ENCODE results near the gene B4GALNT3. TPM values are rescaled to one million over a fixed set of nuclear protein-coding genes. Genes with fewer than 3 reads are reported as not detected.

B4GALNT3 gene
- total RNA-seq, 1 experiment from 2014 or later = 1.7 TPM

DNA sequence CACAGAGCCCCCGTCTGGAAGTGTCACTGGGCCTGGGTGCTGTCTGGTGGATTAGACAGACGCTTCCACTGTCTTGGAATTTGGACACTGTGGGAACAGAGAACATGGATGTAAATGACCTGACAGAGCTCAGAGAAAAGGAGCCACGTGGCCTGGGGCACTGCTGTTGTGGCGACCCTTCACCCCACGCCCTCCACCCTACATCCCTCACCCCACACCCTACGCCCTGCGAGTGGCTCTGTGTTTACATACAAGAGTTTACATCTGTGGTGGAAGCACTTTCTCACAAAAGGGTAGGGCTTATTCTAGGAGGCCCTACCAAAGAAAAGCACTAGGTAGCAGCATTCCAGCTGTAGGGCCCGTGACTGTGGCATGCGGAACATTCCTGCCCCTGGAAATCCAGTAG is 47.7 kb downstream of the B4GALNT3 start:
- no peak for DNase-seq (ENCODE audit: extremely low read depth, low read depth)

DNA sequence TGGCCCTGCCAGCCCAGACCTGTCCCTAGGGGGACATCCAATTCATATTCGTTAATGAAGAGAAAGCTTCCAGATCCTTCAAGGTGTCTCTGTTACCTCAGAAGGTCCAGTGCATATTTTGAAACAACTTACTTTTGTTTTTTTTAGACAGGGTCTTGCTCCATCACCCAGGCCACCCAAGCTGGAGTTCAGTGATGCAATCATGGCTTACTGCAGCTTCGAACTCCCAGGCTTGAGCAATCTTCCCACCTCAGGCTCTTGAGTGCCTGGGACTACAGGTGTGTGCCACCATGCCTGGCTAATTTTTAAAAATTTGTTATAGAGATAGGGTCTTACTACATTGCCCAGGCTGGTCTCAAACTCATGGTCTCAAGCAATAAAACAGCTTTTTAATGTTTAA is 48.4 kb downstream of the B4GALNT3 start:
- no peak for DNase-seq (ENCODE audit: extremely low read depth, low read depth)

DNA sequence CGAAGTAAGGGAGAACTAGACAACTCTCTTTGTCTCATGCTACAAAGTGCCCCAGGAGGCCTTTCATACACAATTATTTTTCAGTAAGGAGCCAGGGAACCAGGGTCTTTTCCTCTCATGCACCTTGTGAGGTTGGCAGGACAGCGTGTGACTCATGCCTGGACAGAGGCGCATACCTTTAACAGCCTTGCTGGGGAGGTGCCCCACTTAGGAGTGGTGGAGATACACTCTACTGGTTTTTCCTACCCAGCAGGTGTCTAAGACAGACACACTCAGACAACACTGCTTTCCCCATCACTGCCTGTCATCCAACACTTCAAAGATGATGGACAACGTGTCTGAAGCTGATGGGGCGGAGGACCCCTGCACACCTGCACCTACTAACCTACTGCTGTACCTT is 49.1 kb downstream of the B4GALNT3 start:
- no peak for DNase-seq (ENCODE audit: extremely low read depth, low read depth)

DNA sequence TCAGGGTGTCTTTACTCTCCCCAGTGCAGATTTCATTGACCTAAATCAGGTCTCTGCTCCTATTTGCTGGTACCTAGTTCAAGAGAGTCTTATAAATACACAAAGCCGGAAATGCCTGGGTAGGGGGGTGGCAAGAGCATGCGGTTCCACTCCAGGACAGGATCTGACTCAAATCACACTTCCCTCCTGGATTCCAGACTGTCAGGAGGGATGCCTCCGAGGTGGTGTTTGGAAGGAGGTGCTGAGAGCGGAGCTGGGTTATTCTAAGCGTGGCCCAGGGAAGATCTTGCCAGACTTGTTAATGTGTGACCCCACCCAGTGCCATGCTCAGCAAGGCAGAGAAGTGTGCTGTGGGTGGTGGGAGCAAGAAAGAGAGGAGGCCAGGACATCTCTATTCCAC is 49.8 kb downstream of the B4GALNT3 start:
- no peak for DNase-seq (ENCODE audit: extremely low read depth, low read depth)

DNA sequence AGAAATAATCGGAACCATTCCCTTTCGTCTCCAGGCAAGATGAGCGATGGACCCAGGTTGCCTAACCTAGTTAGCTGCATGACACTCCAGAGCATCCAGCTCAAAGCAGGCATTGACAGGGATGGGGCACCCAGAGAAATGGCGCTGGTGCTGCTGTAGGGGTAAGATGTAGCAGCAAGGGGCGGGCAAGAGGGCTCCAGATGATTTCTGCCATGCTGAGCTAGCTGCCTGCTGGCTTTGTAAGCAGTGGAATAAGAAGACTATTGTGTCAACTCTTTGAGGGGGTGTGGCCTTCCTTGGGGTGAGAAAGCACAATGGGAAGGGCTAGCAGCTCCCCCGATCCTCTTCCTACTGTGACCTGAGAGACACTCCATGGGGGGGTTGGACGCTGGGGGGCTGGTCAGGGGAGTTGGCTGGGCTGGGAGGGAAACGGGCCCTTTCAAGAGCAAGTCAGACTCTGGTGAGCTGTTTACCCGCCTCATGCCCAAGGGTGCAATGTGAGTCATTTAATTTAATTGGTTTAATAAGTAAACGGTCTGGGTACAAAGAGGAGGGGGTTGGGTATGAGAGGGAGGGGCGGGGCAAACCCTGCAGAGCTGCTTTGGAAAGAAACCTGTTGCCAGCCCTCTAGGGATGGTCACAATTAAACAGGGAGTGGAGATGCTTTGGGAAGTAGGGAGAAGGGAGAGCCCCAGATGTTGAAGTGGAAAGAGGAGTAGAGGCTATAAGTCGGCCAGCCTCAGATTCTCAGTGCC is 50.5 kb downstream of the B4GALNT3 start:
- no peak for DNase-seq (ENCODE audit: extremely low read depth, low read depth)

DNA sequence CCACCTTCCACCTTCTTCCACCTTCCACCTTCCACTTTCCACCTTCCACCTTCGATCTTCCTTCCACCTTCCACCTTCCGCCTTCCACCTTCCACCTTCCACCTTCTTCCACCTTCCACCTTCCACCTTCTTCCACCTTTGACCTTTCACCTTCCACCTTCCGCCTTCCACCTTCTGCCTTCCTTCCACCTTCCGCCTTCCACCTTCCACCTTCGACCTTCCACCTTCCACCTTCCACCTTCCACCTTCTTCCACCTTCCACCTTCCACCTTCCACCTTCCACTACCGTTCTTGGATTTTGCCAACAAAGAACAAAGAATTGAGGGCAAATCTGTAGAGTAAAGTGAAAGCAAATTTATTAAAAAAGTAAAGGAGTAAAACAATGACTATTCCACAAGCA is 53.2 kb downstream of the B4GALNT3 start:
- DNase-seq (ENCODE audit: extremely low read depth, low read depth) = no peak

DNA sequence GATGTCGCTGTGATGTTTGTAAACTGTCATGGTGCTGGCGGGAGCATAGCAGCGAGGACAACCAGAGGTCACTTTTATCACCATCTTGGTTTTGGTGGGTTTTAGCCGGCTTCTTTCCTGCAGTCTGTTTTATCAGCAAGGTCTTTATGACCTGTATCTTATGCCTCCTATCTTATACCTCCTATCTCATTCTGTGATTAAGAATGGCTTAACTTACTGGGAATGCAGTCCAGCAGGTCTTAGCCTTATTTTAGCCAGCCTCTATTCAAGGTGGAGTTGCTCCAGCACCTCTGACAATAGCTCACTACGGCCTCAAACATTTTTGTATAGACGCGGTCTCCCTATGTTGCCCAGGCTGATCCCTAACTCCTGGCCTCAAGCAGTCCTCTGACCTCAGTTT is 53.7 kb downstream of the B4GALNT3 start:
- no peak for DNase-seq (ENCODE audit: extremely low read depth, low read depth)

DNA sequence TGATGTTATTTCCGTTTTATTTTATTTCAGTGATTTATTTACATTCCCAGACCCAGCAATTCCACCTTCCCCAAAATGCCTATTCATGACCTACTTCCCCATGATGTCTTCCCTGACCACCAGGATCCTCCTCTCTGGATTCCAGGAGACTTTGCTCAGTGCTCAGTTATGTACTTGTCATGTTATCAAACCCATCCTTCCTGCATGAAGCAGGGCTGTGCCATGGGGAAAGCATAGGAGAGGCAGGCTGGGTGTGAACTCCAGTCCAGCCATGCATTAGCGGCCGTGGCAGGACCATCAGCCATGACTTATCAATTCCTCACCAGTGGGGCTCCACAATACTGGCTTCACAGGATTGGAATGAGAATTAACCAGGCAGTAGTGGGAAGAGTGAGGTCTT is 57.8 kb downstream of the B4GALNT3 start:
- no peak for DNase-seq (ENCODE audit: extremely low read depth, low read depth)

DNA sequence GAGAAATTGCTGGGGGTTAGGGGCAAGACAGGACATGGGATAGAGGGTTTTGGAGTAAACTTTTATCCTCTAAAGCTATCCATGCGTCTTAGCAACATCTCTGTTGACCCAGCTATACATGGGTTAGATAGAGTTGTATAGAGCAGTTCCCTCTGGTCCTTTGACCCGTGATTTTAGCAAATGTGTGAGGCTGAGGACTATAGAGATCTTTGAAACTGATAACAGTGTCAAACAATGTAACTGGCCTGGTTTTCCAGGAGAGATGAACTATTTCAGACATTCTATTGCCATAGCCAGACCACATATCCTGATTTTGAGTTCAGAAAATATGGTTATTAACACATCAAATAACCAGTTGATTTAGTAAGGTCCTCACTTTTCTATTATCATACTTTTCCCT is 60.4 kb downstream of the B4GALNT3 start:
- no peak for DNase-seq (ENCODE audit: extremely low read depth, low read depth)

DNA sequence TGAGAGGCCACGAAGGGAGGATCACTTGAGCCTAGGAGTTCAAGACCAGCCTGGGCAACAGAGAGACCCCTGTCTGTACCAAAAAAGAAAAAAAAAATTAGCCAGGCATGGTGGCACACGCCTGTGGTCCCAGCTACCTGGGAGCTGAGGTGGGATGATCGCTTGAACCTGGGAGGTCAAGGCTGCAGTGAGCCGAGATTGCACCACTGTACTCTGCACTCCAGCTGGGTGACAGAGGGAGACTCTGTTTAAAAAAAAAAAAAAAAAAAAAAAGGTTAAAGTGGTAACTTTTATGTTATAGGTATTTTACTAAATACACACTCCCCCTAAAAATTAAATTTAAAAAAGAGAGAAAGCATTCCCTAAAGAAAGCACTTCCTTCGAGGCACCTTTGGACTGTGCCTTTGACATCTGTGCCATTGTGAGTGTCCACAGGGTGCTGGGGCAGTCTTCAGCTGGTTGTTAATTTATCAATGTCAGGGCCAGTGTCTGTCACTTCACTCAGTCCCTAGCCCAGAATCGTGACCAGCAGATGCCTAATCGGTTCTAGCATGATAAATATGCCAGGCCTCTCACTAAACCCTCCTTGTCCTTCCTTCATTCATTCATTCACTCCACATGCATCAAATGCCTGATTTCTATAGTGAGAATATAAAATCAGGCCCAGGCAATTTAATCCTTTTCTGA is 63.1 kb downstream of the B4GALNT3 start:
- no peak for DNase-seq (ENCODE audit: extremely low read depth, low read depth)

DNA sequence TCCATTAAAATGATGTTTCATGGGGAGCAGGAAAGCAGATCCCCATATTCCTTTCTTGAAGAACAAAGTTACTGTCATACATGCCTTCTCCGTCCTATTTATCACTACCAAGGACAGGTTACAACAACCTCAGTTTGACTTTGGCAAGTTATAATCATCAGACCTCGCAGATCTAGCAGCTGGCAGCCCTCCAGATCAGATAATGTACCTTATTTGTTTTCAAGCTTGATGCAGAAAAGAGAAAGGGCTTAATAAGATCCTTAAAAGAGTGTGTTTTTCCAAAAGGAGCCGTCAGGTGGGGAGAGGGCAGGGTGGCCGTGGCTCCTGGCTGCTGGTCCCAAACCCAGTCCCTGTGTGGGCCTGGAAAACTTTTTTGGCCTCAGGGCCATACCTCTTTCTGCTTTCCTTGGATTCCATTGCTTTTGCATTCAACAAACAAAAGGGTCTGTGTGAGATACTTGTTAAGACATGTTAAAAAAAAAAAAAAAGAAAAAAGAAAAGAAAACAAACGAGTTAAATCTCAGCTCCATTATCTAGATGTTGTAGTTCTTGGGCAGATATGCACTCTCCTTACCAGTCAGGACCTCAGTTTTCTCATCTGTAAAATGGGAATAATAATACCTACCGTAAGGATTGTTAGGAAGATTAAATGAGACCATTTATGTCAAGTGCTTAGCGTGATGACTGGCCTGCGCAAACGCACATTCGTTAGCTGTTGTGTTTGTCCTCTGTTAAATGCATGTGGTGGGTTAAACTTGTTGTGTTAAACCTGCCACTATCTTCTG is 64.6 kb downstream of the B4GALNT3 start:
- DNase-seq (ENCODE audit: extremely low read depth, low read depth) = no peak

DNA sequence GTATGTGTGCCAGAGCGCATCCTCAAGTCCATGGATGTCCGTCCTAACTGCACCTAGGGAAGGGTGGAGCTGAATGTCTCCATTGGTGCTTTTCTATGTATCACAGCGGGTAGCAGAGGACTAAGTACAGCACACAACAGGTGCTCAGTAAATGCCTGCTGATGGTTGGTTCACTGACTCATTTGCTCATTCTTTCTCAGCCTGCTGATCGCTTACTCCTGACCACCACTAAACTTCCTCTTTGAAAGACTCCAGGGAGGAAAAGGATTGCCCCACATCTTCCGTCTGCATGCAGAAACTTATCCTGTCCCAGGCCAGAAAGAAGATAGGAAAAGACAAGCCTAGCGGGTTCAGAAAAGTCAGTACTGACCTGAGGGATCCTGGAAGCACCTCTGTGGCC is 66.3 kb downstream of the B4GALNT3 start:
- no peak for DNase-seq (ENCODE audit: extremely low read depth, low read depth)

DNA sequence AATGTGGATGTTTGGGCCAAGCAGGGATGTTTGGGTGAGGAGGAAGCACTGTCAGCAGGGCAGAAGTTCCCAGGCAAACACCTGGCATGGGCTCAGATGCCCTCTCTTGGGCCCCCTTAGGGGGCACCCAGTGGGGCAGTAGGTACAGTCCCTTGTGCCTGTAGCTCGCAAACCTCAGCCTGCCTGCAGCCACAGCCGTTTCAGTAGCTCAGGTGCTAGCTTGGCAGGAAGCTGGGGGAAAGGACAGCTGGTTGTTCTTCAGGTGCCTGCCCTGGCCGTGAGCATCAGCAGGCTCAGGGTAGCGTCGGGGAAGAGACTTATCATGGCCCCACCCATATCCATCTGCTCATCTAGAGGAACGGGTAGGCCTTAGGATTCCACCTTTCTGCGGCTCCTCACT is 67.5 kb downstream of the B4GALNT3 start:
- DNase-seq (ENCODE audit: extremely low read depth, low read depth) = no peak

DNA sequence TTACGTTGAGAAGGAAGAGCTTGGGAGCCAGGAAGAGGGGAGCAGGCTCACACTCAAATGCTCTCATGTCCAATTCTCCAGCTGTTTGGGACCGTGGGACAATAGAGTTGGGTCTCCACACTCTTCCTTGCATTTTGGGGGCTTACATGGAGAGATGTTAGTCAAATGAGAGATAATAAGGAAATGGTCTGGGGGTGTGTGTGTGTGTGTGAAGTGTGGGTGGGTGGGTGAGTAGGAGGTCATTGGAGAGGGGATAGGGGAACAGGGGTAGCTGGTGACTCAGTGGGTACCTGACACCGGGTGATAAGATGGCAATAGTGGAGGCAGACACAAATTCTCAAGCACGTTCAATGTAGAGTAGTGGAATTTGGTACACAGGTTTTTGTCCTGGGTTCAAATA is 68.0 kb downstream of the B4GALNT3 start:
- no peak for DNase-seq (ENCODE audit: extremely low read depth, low read depth)

DNA sequence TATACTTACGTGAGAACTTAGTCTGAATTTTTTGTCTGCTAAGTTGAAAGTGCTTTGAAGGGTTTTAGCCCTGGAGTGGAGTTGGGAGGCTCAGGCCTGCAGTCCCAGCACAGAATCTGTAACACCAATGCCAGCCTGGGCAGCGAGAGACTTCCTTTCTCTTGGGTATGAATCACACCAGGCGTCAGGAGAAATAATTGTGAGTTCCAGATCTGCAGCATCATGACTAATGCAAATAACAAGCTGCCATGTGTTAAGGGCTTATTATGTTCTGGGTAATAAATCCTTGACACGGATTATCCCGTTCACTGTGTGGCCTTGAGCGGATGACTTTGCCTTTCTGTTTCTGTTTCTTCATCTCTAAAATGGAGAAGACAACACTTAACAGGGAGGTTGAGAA is 70.6 kb downstream of the B4GALNT3 start:
- no peak for DNase-seq (ENCODE audit: extremely low read depth, low read depth)

DNA sequence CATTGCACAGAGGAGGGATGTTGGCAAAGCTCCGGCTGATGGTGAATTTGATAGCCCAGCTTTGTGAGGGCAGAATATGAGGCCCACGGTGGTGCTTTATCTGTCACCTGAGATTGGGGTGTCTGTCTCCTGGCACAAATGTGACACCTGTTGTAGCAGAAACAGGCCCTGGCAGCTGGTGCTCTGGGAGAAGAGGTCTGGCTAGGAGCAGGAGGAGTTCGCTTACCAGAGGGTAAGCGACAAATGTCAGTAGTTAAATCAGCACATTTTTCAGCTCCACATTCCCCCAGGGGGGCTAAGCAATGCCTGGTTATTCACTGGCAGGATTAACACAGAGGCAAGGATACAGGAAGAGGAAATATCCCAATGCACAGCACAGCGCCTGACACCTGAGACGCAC is 71.1 kb downstream of the B4GALNT3 start:
- no peak for DNase-seq (ENCODE audit: extremely low read depth, low read depth)

DNA sequence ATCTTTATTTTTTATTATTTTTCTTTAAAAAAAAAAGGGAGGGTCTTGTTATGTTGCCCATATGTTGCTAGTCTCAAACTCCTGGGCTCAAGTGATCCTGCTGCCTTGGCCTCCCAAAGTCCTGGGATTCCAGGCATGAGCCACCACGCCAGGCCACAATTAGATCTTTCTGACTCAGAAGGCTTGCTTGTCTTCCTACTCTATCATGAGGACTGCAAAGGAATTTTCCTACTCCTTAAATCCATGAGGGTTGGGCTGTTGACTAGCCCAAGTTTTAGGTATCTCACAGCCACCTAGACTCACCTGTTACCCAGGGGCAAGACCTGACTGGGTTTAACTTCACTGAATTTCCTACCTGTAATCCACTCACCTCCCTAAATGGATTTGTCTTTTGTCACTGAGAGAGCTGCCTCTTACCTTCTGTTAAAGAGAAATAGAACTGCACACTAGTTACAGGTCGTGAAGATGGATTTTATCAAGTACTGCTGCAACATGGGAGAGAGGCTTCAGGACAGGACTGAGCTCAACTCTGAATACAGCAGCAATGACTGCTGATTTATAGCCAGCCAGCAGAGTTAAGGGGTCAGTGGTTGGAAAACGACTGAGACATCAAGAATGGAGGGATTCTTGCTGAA is 72.3 kb downstream of the B4GALNT3 start:
- no peak for DNase-seq (ENCODE audit: extremely low read depth, low read depth)

DNA sequence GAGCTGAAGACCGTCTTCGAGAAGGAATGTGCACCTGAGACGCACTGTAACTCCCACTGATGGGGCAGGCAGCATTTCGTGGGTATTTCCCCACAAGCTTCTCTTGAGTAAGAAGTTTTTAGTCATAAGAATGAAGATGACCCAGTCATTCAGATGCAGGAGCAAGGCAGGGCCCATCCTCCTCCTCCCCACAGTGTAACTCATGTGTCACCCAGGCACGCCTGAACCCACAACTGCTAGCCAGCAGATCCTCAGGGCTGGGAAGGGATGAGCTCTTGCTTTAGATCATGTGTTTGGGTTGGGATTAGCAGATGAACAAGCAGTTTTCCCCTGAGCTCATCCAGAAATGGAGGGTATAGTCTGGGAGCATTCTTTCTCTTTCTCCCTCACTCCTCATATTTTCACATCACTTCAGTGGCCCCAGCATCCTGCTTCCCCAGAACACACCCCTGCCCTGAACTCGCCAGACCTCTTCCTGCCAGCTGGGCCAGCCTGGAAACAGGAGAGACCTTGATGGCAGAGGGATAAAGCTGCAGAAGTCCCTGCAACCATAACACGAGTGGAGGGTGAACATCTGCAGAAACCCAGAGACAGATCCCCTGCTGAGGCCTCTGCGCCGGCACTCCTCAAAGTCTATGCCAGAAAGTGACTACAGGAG is 73.3 kb downstream of the B4GALNT3 start:
- DNase-seq (ENCODE audit: extremely low read depth, low read depth) = no peak

DNA sequence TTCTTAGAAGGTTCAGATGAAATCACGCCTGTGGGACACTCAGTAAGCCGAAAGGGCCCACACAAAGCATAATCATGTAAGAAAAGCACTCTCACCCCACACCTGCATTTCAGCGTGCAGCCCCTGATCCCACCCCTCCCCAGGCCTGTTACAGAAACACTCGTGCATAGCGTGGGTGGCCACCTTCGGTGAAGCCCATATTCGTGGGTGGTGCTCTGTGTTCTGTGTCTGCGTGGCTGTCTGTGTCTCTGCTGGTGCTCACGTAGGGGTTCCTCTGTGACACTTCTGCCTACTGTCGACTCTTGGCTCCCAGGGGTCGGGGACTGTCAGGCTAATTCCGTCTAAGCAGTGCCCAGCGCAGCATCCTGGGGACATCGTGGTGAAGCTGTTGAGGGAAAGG is 74.0 kb downstream of the B4GALNT3 start:
- no peak for DNase-seq (ENCODE audit: extremely low read depth, low read depth)

DNA sequence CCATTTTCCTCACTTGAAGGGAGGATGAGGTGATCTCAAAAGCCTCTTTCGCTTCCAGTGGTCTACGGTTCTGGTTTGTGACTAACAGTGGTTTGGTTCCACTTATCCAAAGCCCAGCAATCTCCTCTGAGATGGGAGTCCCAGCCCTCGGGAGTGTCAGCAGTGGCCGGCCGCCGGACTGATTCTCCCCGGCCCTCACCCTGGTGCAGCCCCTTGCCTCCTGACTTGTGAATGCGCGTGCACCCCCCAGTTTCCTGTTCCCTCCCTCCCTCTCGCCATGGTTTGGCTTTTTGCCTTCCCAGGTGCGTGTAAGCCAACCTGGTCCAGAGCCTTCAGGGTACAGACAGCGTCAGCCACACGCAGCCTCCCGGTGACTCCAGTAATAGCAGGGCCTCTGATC is 74.5 kb downstream of the B4GALNT3 start:
- DNase-seq (ENCODE audit: extremely low read depth, low read depth) = no peak

DNA sequence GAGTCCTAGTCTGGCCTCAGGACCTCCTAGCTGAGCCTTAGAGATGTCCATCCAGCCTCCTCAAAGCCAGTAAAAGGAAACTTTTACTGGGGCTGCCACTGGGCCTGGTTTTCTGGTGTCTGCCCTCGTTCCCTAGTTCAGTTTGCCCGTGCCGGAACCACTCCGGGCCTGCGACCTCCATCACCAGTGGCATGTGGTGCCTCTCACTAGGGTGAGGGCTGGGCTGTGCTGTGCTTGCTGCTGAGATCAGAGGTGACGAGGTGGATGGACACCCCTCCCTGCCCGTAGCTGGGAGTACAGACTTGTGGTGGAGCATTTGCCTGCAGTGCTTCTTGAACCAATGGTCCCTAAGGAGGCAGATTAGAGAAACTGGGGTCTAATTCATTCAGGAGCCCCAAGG is 75.7 kb downstream of the B4GALNT3 start:
- no peak for DNase-seq (ENCODE audit: extremely low read depth, low read depth)
